Epidermal melanocyte (primary cell): ENCODE data around the gene LRCH2.
"Not testable (repeated sequence)": the region's sequence is repeated elsewhere in the genome, so short reads cannot be mapped to it uniquely, and the experiment has no call there.

Experiments used
- DNase-seq: peaks from one replicate; pipeline ENCODE4 v3.0.0; 2011; ENCODE audit warnings: low spot score; ENCODE audit not compliant: insufficient read length

The LRCH2 gene

DNA sequence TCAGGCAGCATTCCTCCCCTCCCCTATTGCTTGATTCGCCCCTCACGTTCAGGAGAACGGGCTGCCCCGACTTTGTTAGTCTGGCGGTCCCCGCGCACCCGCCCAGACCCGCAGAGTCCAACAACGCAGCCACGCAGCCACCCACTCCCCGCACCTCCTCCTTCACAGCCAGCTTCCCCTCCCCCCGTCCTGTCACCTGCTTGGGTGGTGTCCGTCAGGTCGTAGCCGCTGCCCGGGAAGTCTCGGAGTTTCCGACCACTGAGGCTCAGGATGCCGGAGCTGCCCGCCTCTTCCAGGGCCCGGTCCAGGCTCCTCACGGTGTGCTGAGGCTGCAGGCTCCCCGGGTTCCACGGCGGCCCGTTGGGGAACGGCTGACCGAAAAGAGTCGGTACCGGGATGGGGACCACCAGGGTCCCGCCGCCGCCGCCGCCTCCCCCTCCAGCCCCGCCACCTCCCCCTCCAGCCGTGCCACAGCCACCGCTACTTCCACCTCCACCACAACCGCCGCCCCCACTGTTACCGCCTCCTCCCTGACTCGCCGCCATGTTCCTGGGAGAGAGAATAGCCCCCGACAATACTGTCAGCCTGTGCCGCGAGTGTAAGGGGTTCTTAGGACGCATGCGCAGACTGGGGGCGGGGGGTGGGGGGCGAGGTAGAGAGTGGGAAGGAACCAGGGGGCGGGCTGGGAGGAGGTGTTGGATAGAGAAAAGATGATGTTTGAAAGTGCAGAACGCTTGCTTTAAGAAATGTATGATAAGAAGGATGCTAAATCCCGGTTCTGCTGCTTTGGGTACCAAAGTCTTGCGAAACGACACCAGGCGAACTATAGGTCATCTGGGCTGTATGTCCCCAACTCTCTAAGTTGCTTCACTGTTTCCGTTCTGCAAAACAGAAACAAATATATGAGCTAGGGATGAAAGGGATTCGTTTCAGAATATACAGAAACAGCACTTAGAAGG, at the start of gene LRCH2:
TSS of gene LRCH2 (minus strand) at position 600 of the 959 bp plus-strand sequence. CDS start at position 545, 55 bp downstream.
- peak; percentile 22 for DNase-seq

GRCh38 chrX:115269051-115269683, 35.3 kb upstream of the LRCH2 start:
- DNase-seq: no peak

DNA sequence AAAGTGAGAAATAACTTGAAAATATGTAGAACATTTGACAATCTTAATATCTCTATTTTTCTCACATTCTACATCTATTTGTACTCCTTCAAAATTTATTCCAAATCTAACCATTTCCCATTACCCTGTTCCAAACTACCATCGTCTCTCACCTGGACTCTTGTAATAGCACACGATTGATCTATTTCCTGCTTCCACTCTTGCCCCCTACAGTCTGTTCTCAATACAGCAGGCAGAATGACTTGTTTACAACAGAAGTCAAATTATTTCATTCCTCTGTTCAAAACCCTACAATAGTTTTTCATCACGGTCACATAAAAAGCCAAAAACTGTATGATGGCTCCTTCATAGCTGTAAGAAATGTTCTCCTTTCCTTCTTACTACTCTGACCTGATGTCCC, 34.5 kb upstream of the LRCH2 start:
- no peak for DNase-seq

GRCh38 chrX:115266300-115266699, 32.4 kb upstream of the LRCH2 start:
- no peak for DNase-seq

DNA sequence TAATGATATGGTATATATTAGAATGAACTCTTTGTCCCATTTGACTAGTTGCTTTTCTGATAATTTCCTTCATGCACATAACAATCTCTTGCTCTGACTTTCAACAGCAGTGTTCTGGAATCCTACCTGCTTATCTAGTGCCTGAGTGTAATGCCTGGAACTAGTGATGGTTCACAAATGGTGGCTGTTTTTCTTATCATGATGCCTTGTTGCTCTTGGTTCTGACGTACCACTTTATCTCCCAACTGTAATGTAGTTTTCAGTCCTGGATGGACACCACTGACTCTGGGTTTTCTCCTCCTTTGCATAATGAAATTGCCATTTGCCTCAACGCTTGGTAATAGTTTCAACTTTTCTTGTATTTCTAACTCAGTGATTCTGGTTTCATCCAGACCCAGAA, 30.1 kb upstream of the LRCH2 start:
- DNase-seq: no peak

- DNase-seq: no peak
These were observed 27.3 kb upstream of the LRCH2 start for GRCh38 chrX:115261148-115261547.

GRCh38 chrX:115260330-115260729, 26.4 kb upstream of the LRCH2 start:
- DNase-seq: no peak

- no peak for DNase-seq
These were observed 25.5 kb upstream of the LRCH2 start for GRCh38 chrX:115259238-115259875.

- no peak for DNase-seq
These were observed 23.8 kb upstream of the LRCH2 start for GRCh38 chrX:115257711-115258110.

DNA sequence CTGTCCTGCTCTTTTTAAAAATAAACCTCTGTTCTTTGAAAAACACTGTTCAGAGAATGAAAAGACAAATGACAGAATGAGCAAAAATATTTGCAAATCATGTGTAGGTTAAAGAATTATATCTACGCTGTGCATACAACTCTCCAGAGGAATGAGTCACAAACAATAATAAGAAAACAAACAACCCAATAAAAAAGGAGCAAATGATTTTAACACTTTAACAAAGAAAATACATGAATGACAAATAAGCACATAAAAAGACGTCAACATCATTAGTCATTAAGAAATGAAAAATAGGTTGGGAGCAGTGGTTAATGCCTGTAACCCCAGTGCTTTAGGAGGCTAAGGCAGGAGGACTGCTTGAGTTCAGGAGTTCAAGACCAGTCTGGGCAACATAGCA, 21.1 kb upstream of the LRCH2 start:
- no peak for DNase-seq

- DNase-seq: no peak
These were observed 17.8 kb upstream of the LRCH2 start for GRCh38 chrX:115251458-115252233.

GRCh38 chrX:115237056-115237455, 3.2 kb upstream of the LRCH2 start:
- no peak for DNase-seq

GRCh38 chrX:115236560-115236959, 2.7 kb upstream of the LRCH2 start:
- no peak for DNase-seq

- no peak for DNase-seq
These were observed 565 bp upstream of the LRCH2 start for GRCh38 chrX:115234461-115234860.

- DNase-seq: no peak
These were observed 881 bp downstream of the LRCH2 start for GRCh38 chrX:115232933-115233496.

GRCh38 chrX:115229337-115230003, 4.4 kb downstream of the LRCH2 start:
- DNase-seq: no peak

DNA sequence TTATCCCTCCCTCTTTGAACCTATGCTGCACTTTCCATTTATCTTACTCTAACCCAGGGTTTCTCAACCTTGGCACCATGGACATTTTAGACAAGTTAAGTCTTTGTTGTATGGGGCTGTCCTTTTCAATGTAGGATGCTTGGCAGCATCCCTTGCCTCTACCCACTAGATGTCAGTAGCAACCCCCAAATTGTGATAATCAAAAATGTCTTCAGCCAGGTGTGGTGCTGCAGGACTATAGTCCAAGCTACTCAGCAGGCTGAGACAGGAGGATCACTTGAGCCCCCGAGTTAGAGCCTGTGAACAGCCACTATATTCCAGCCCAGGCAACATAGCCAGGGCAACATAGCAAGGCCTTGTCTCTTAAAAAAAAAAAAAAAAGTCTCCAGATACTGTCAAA, 7.0 kb downstream of the LRCH2 start:
- no peak for DNase-seq

GRCh38 chrX:115217346-115217745, 16.6 kb downstream of the LRCH2 start:
- not testable (repeated sequence) for DNase-seq

DNA sequence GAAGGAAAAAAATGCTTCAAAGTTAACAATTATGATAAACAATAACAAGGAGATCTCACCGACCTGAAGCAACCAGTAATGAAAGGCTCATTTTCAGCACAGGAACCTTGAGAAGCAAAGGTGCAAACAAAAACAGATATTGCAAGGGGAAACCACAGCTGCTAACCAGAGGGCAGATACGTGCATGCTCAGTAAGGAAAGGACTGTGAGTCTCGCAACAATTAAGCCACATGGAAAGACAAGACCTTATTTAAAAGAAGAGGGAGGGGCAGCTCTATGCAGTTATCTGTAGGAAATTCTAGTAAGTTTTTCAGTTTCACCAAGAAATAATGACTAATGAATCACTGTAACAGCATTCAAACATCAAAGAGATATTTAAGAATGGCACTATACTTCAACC, 19.3 kb downstream of the LRCH2 start:
- no peak for DNase-seq

- no peak for DNase-seq
These were observed 19.7 kb downstream of the LRCH2 start for GRCh38 chrX:115214151-115214550.
